MM.1S (cell line): Measurements from ENCODE around the gene TRAF3IP1.

Experiments used
- CTCF ChIP-seq: fragments of 300-600 bp; sonication (generic); IDR thresholded peaks from 2 replicates; pipeline ENCODE4 v1.5.1; 2016; ENCODE audit warnings: antibody characterized with exemption, low read length, mixed read lengths
- EZH2 ChIP-seq: fragments of 300-600 bp; sonication (generic); optimal IDR thresholded peaks from 2 replicates; pipeline ENCODE3; 2017; ENCODE audit warnings: low read depth, mild to moderate bottlenecking, antibody characterized with exemption, low read length, mixed read lengths
- EZH2phosphoT487 ChIP-seq: fragments of 300-600 bp; sonication (generic); IDR thresholded peaks from 2 replicates; pipeline ENCODE4 v1.6.1; 2018; ENCODE audit warnings: antibody characterized with exemption, low read length

- TF ChIP-seq CTCF (no peak), EZH2 (no peak), EZH2phosphoT487 (no peak)
These were observed 20.5 kb upstream of the TRAF3IP1 start for GRCh38 chr2:238299803-238300202.
